ENCODE data around the gene PIP4K2A. TPM values are rescaled to one million over a fixed set of nuclear protein-coding genes. Genes with fewer than 3 reads are reported as not detected.

Gene PIP4K2A
- total RNA-seq, 1 donor from 2014 or later = 28.6 TPM

GRCh38 chr10:22603581-22603980 is 110.8 kb downstream of the PIP4K2A start:
- DNase-seq (ENCODE audit: low read depth) = no peak

GRCh38 chr10:22601618-22602017 is 112.8 kb downstream of the PIP4K2A start:
- H3K4me3 ChIP-seq (ENCODE audit: low read depth, low read length) = no peak overlapping the region
- no peak for DNase-seq (ENCODE audit: low read depth)
- TF ChIP-seq CTCF (conservative IDR thresholded peaks at IDR 0.05; ENCODE audit: low read depth, low read length) = no peak

More at GRCh38 chr10:22603581-22603980, 110.8 kb downstream of the PIP4K2A start:
- no peak for TF ChIP-seq CTCF (conservative IDR thresholded peaks at IDR 0.05; ENCODE audit: low read depth, low read length)
- no peak overlapping the region for H3K4me3 ChIP-seq (ENCODE audit: low read depth, low read length)

- TF ChIP-seq CTCF (conservative IDR thresholded peaks at IDR 0.05; ENCODE audit: low read depth, low read length) = no peak
- no peak overlapping the region for H3K4me3 ChIP-seq (ENCODE audit: low read depth, low read length)
- DNase-seq (ENCODE audit: low read depth) = no peak
Measured at GRCh38 chr10:22599636-22600228, 114.6 kb downstream of the PIP4K2A start.

- H3K4me3 ChIP-seq (ENCODE audit: low read depth, low read length) = no peak overlapping the region
Measured at GRCh38 chr10:22599048-22599561, 115.3 kb downstream of the PIP4K2A start.

GRCh38 chr10:22598478-22598877 is 115.9 kb downstream of the PIP4K2A start:
- no peak for DNase-seq (ENCODE audit: low read depth)
- no peak for TF ChIP-seq CTCF (conservative IDR thresholded peaks at IDR 0.05; ENCODE audit: low read depth, low read length)
- H3K4me3 ChIP-seq (ENCODE audit: low read depth, low read length) = no peak overlapping the region

More at GRCh38 chr10:22599048-22599561, 115.3 kb downstream of the PIP4K2A start:
- no peak for TF ChIP-seq CTCF (conservative IDR thresholded peaks at IDR 0.05; ENCODE audit: low read depth, low read length)
- peak; percentile 67 for DNase-seq (ENCODE audit: low read depth)

- TF ChIP-seq CTCF (conservative IDR thresholded peaks at IDR 0.05; ENCODE audit: low read depth, low read length) = no peak
- DNase-seq (ENCODE audit: low read depth) = no peak
- no peak overlapping the region for H3K4me3 ChIP-seq (ENCODE audit: low read depth, low read length)
Measured at GRCh38 chr10:22597138-22597537, 117.2 kb downstream of the PIP4K2A start.

- TF ChIP-seq CTCF (conservative IDR thresholded peaks at IDR 0.05; ENCODE audit: low read depth, low read length) = no peak
- no peak for DNase-seq (ENCODE audit: low read depth)
- no peak overlapping the region for H3K4me3 ChIP-seq (ENCODE audit: low read depth, low read length)
Measured at GRCh38 chr10:22593636-22594198, 120.7 kb downstream of the PIP4K2A start.

Measured in epithelial cell of proximal tubule (primary cell).